ENCODE measurements around the gene GPR35. TPM values are rescaled to one million over a fixed set of nuclear protein-coding genes. Genes with fewer than 3 reads are reported as not detected.

Gene GPR35
- total and polyA plus RNA-seq, 2 donors (not counting 1 experiment from before 2014, with no cell fraction given), result 1.2 TPM; not detected in 1

DNA sequence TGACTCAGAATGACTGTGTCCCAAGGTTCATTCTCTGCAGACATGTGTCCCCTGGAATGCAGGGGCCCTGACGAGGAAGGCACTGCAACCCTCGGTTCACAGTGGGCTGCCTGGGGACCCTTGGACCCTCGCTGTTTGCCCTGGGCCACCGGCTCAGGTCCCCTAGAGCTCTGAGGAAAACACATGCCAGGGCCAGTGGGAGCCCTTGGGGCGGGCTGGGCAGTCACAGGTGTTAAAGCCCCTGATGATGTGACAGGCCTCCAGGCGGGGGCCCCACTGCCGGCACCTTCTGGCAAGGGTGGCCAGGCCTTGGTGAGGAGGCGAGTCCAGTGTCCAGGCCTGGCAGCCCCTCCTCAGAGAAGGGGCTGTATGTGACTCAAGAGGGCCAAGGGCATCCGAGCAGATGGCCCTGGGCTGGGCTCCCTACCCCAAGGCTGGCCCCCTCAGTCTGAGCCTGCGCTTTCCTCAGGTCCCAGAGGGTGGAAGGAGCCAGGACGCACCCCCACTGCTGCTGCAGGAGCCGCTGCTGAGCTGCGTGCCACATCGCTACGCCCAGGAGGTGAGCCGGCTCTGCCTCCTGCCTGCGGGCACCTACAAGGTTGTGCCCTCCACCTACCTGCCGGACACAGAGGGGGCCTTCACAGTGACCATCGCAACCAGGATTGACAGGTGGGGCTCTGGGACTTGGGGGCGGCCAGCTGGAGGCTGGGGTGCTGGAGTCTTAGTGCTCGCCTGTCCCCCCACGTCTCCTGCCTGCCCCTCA lies 27.7 kb upstream of the GPR35 start:
- no peak overlapping the region for H3K4me3 ChIP-seq (replicated peaks in 1 of 4; ENCODE audit: control extremely low read depth in 1 of 4, insufficient read depth in 1 of 4, low read depth in 3 of 4, low read length in 4 of 4)
- no peak overlapping the region for H3K27ac ChIP-seq (ENCODE audit: insufficient read depth, low read length)
- H4K20me1 ChIP-seq (ENCODE audit: control insufficient read depth, extremely low read depth, insufficient read depth, low read length), result no peaks in the 10 kb centered on the region
- H2AFZ ChIP-seq (ENCODE audit: low read length), result no peak overlapping the region
- H3K9ac ChIP-seq (ENCODE audit: insufficient read depth, low read length), result no peak overlapping the region
- H3K79me2 ChIP-seq (ENCODE audit: control insufficient read depth, insufficient read depth, low read length), result no peaks in the 10 kb centered on the region
- no peak overlapping the region for H3K4me2 ChIP-seq (ENCODE audit: extremely low read depth, insufficient read depth, low read length)
- no peak for DNase-seq (ENCODE audit: low read depth in 2 of 2)
- no peaks in the 10 kb centered on the region for H3K9me3 ChIP-seq (ENCODE audit: control insufficient read depth, insufficient read depth, low read depth, low read length)
- H3K27me3 ChIP-seq (ENCODE audit: control insufficient read depth, insufficient read depth, low read length), result no peaks in the 10 kb centered on the region
- no peak for TF ChIP-seq EZH2 (IDR thresholded peaks at IDR 0.05; ENCODE audit: low read length, missing control alignments)
- no peak for TF ChIP-seq CTCF (conservative IDR thresholded peaks at IDR 0.05 in 1 of 2, IDR thresholded peaks at IDR 0.05 in 1 of 2; ENCODE audit: low read depth in 1 of 2, low read length in 2 of 2)
- H3K36me3 ChIP-seq (ENCODE audit: control insufficient read depth, insufficient read depth, low read length), result peaks cover 9% of the 10 kb centered on the region
- H3K4me1 ChIP-seq (ENCODE audit: control insufficient read depth, extremely low read depth, insufficient read depth, low read length), result no peaks in the 10 kb centered on the region

GRCh38 chr2:240598311-240598911 lies 26.9 kb upstream of the GPR35 start:
- TF ChIP-seq CTCF (conservative IDR thresholded peaks at IDR 0.05 in 1 of 2, IDR thresholded peaks at IDR 0.05 in 1 of 2; ENCODE audit: low read depth in 1 of 2, low read length in 2 of 2) (no peak), EZH2 (IDR thresholded peaks at IDR 0.05; ENCODE audit: low read length, missing control alignments) (no peak)
- no peaks in the 10 kb centered on the region for H4K20me1 ChIP-seq (ENCODE audit: control insufficient read depth, extremely low read depth, insufficient read depth, low read length)
- H3K4me2 ChIP-seq (ENCODE audit: extremely low read depth, insufficient read depth, low read length), result no peak overlapping the region
- H3K9me3 ChIP-seq (ENCODE audit: control insufficient read depth, insufficient read depth, low read depth, low read length), result no peaks in the 10 kb centered on the region
- H3K36me3 ChIP-seq (ENCODE audit: control insufficient read depth, insufficient read depth, low read length), result peaks cover 9% of the 10 kb centered on the region
- H2AFZ ChIP-seq (ENCODE audit: low read length), result no peak overlapping the region
- H3K4me1 ChIP-seq (ENCODE audit: control insufficient read depth, extremely low read depth, insufficient read depth, low read length), result no peaks in the 10 kb centered on the region
- no peak overlapping the region for H3K4me3 ChIP-seq (replicated peaks in 1 of 4; ENCODE audit: control extremely low read depth in 1 of 4, insufficient read depth in 1 of 4, low read depth in 3 of 4, low read length in 4 of 4)
- no peak overlapping the region for H3K9ac ChIP-seq (ENCODE audit: insufficient read depth, low read length)
- no peaks in the 10 kb centered on the region for H3K27me3 ChIP-seq (ENCODE audit: control insufficient read depth, insufficient read depth, low read length)
- no peak for DNase-seq (ENCODE audit: low read depth in 2 of 2)
- no peaks in the 10 kb centered on the region for H3K79me2 ChIP-seq (ENCODE audit: control insufficient read depth, insufficient read depth, low read length)
- no peak overlapping the region for H3K27ac ChIP-seq (ENCODE audit: insufficient read depth, low read length)

DNA sequence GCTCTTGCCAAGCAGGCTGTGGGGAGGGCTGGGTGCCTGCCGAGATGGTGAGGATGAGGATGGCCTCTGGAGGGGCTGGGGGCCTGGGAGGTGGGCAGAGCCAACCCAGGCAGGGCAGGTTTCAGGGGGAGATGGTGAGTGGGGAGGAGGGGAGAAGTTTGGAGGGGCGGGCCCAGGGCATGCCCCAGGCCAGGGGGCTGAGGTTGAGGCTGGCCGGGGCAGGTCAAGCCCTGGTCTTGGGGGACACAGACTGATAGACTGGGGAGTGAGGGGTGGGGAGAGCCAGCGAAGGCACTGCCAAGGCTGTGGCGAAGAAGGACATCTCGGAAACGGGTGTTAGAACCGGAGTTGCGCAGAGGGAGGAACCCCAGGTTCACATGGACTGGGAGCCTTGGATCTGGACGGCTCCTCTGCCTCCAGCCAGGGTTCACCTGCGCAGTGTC lies 26.1 kb upstream of the GPR35 start:
- no peaks in the 10 kb centered on the region for H3K4me1 ChIP-seq (ENCODE audit: control insufficient read depth, extremely low read depth, insufficient read depth, low read length)
- no peak overlapping the region for H2AFZ ChIP-seq (ENCODE audit: low read length)
- no peak overlapping the region for H3K4me3 ChIP-seq (replicated peaks in 1 of 4; ENCODE audit: control extremely low read depth in 1 of 4, insufficient read depth in 1 of 4, low read depth in 3 of 4, low read length in 4 of 4)
- TF ChIP-seq CTCF (conservative IDR thresholded peaks at IDR 0.05 in 1 of 2, IDR thresholded peaks at IDR 0.05 in 1 of 2; ENCODE audit: low read depth in 1 of 2, low read length in 2 of 2) (no peak), EZH2 (IDR thresholded peaks at IDR 0.05; ENCODE audit: low read length, missing control alignments) (no peak)
- no peaks in the 10 kb centered on the region for H4K20me1 ChIP-seq (ENCODE audit: control insufficient read depth, extremely low read depth, insufficient read depth, low read length)
- H3K9ac ChIP-seq (ENCODE audit: insufficient read depth, low read length), result no peak overlapping the region
- H3K4me2 ChIP-seq (ENCODE audit: extremely low read depth, insufficient read depth, low read length), result no peak overlapping the region
- H3K27ac ChIP-seq (ENCODE audit: insufficient read depth, low read length), result no peak overlapping the region
- H3K36me3 ChIP-seq (ENCODE audit: control insufficient read depth, insufficient read depth, low read length), result peaks cover 7% of the 10 kb centered on the region
- DNase-seq (ENCODE audit: low read depth in 2 of 2), result no peak
- no peaks in the 10 kb centered on the region for H3K9me3 ChIP-seq (ENCODE audit: control insufficient read depth, insufficient read depth, low read depth, low read length)
- no peaks in the 10 kb centered on the region for H3K27me3 ChIP-seq (ENCODE audit: control insufficient read depth, insufficient read depth, low read length)
- H3K79me2 ChIP-seq (ENCODE audit: control insufficient read depth, insufficient read depth, low read length), result no peaks in the 10 kb centered on the region
